ENCODE data around the gene PTPRE.

The PTPRE gene

GRCh38 chr10:128028508-128029289 is 121.8 kb downstream of the PTPRE start:
- H3K27me3 Mint-ChIP-seq (ENCODE audit: low read depth) = no peaks in the 10 kb centered on the region
- H3K4me1 Mint-ChIP-seq (ENCODE audit: low read depth) = peaks cover 4% of the 10 kb centered on the region
- no peak overlapping the region for H3K27ac Mint-ChIP-seq

GRCh38 chr10:128029290-128029651 is 122.4 kb downstream of the PTPRE start:
- H3K36me3 Mint-ChIP-seq (ENCODE audit: low read depth) = no peaks in the 10 kb centered on the region
- H3K27ac Mint-ChIP-seq = no peak overlapping the region
- peaks cover 4% of the 10 kb centered on the region for H3K4me1 Mint-ChIP-seq (ENCODE audit: low read depth)
- DNase-seq (ENCODE audit: low spot score) = no peak
- no peaks in the 10 kb centered on the region for H3K9me3 Mint-ChIP-seq
- H3K4me3 Mint-ChIP-seq = no peak overlapping the region
- H3K27me3 Mint-ChIP-seq (ENCODE audit: low read depth) = no peaks in the 10 kb centered on the region

More at GRCh38 chr10:128028508-128029289, 121.8 kb downstream of the PTPRE start:
- H3K36me3 Mint-ChIP-seq (ENCODE audit: low read depth) = no peaks in the 10 kb centered on the region
- no peak overlapping the region for H3K4me3 Mint-ChIP-seq
- H3K9me3 Mint-ChIP-seq = no peaks in the 10 kb centered on the region
- no peak for DNase-seq (ENCODE audit: low spot score)

- Mint-ChIP-seq H3K27me3 (ENCODE audit: low read depth) (no peaks in the 10 kb centered on the region), H3K27ac (no peak overlapping the region), H3K36me3 (ENCODE audit: low read depth) (no peaks in the 10 kb centered on the region), H3K9me3 (no peaks in the 10 kb centered on the region), H3K4me1 (ENCODE audit: low read depth) (peaks cover 4% of the 10 kb centered on the region), H3K4me3 (no peak overlapping the region)
- DNase-seq (ENCODE audit: low spot score) = no peak
Observed at GRCh38 chr10:128029731-128030369, 122.9 kb downstream of the PTPRE start.

- DNase-seq (ENCODE audit: low spot score) = no peak
- no peak overlapping the region for H3K4me3 Mint-ChIP-seq
- no peaks in the 10 kb centered on the region for H3K36me3 Mint-ChIP-seq (ENCODE audit: low read depth)
- peaks cover 3% of the 10 kb centered on the region for H3K27me3 Mint-ChIP-seq (ENCODE audit: low read depth)
- H3K9me3 Mint-ChIP-seq = no peaks in the 10 kb centered on the region
- H3K27ac Mint-ChIP-seq = no peak overlapping the region
- peaks cover 4% of the 10 kb centered on the region for H3K4me1 Mint-ChIP-seq (ENCODE audit: low read depth)
Observed at GRCh38 chr10:128030498-128031072, 123.7 kb downstream of the PTPRE start.

GRCh38 chr10:128031216-128031615 is 124.3 kb downstream of the PTPRE start:
- Mint-ChIP-seq H3K4me1 (ENCODE audit: low read depth) (peaks cover 4% of the 10 kb centered on the region), H3K36me3 (ENCODE audit: low read depth) (no peaks in the 10 kb centered on the region), H3K27me3 (ENCODE audit: low read depth) (peaks cover 5% of the 10 kb centered on the region), H3K4me3 (no peak overlapping the region), H3K27ac (no peak overlapping the region), H3K9me3 (no peaks in the 10 kb centered on the region)
- no peak for DNase-seq (ENCODE audit: low spot score)

GRCh38 chr10:128032466-128032865 is 125.6 kb downstream of the PTPRE start:
- Mint-ChIP-seq H3K27me3 (ENCODE audit: low read depth) (peaks cover 5% of the 10 kb centered on the region), H3K4me1 (ENCODE audit: low read depth) (no peaks in the 10 kb centered on the region), H3K4me3 (no peak overlapping the region), H3K36me3 (ENCODE audit: low read depth) (no peaks in the 10 kb centered on the region), H3K9me3 (no peaks in the 10 kb centered on the region), H3K27ac (no peak overlapping the region)
- no peak for DNase-seq (ENCODE audit: low spot score)

- Mint-ChIP-seq H3K27me3 (ENCODE audit: low read depth) (peaks cover 5% of the 10 kb centered on the region), H3K27ac (no peak overlapping the region), H3K9me3 (no peaks in the 10 kb centered on the region), H3K36me3 (ENCODE audit: low read depth) (no peaks in the 10 kb centered on the region), H3K4me3 (no peak overlapping the region), H3K4me1 (ENCODE audit: low read depth) (no peaks in the 10 kb centered on the region)
- DNase-seq (ENCODE audit: low spot score) = peak; percentile 41
Observed at GRCh38 chr10:128035557-128035973, 128.7 kb downstream of the PTPRE start.

- no peaks in the 10 kb centered on the region for H3K36me3 Mint-ChIP-seq (ENCODE audit: low read depth)
- H3K4me1 Mint-ChIP-seq (ENCODE audit: low read depth) = no peaks in the 10 kb centered on the region
- peaks cover 5% of the 10 kb centered on the region for H3K27me3 Mint-ChIP-seq (ENCODE audit: low read depth)
- H3K27ac Mint-ChIP-seq = no peak overlapping the region
- no peak for DNase-seq (ENCODE audit: low spot score)
- no peaks in the 10 kb centered on the region for H3K9me3 Mint-ChIP-seq
- no peak overlapping the region for H3K4me3 Mint-ChIP-seq
Observed at GRCh38 chr10:128036011-128036615, 129.2 kb downstream of the PTPRE start.

GRCh38 chr10:128036746-128037543 is 130.0 kb downstream of the PTPRE start:
- H3K9me3 Mint-ChIP-seq = no peaks in the 10 kb centered on the region
- no peak for DNase-seq (ENCODE audit: low spot score)
- H3K36me3 Mint-ChIP-seq (ENCODE audit: low read depth) = no peaks in the 10 kb centered on the region
- no peak overlapping the region for H3K27ac Mint-ChIP-seq
- no peaks in the 10 kb centered on the region for H3K4me1 Mint-ChIP-seq (ENCODE audit: low read depth)
- peaks cover 5% of the 10 kb centered on the region for H3K27me3 Mint-ChIP-seq (ENCODE audit: low read depth)
- H3K4me3 Mint-ChIP-seq = no peak overlapping the region

- H3K36me3 Mint-ChIP-seq (ENCODE audit: low read depth) = no peaks in the 10 kb centered on the region
- H3K4me3 Mint-ChIP-seq = no peak overlapping the region
- H3K9me3 Mint-ChIP-seq = no peaks in the 10 kb centered on the region
- H3K4me1 Mint-ChIP-seq (ENCODE audit: low read depth) = no peaks in the 10 kb centered on the region
- no peak for DNase-seq (ENCODE audit: low spot score)
- H3K27ac Mint-ChIP-seq = no peak overlapping the region
- H3K27me3 Mint-ChIP-seq (ENCODE audit: low read depth) = peaks cover 5% of the 10 kb centered on the region
Observed at GRCh38 chr10:128040096-128040495, 133.2 kb downstream of the PTPRE start.

- no peak for DNase-seq (ENCODE audit: low spot score)
- no peaks in the 10 kb centered on the region for H3K9me3 Mint-ChIP-seq
- no peaks in the 10 kb centered on the region for H3K36me3 Mint-ChIP-seq (ENCODE audit: low read depth)
- H3K4me3 Mint-ChIP-seq = no peak overlapping the region
- H3K27ac Mint-ChIP-seq = no peak overlapping the region
- H3K27me3 Mint-ChIP-seq (ENCODE audit: low read depth) = peaks cover under 1% of the 10 kb centered on the region
- H3K4me1 Mint-ChIP-seq (ENCODE audit: low read depth) = no peaks in the 10 kb centered on the region
Observed at GRCh38 chr10:128040681-128041080, 133.8 kb downstream of the PTPRE start.

- no peak for DNase-seq (ENCODE audit: low spot score)
- no peak overlapping the region for H3K27ac Mint-ChIP-seq
- H3K9me3 Mint-ChIP-seq = no peaks in the 10 kb centered on the region
- no peaks in the 10 kb centered on the region for H3K36me3 Mint-ChIP-seq (ENCODE audit: low read depth)
- H3K27me3 Mint-ChIP-seq (ENCODE audit: low read depth) = no peaks in the 10 kb centered on the region
- no peak overlapping the region for H3K4me3 Mint-ChIP-seq
- peaks cover 6% of the 10 kb centered on the region for H3K4me1 Mint-ChIP-seq (ENCODE audit: low read depth)
Observed at GRCh38 chr10:128042131-128042610, 135.3 kb downstream of the PTPRE start.

GRCh38 chr10:128043259-128044045 is 136.5 kb downstream of the PTPRE start:
- Mint-ChIP-seq H3K9me3 (no peaks in the 10 kb centered on the region), H3K27me3 (ENCODE audit: low read depth) (no peaks in the 10 kb centered on the region), H3K4me1 (ENCODE audit: low read depth) (peaks cover 13% of the 10 kb centered on the region), H3K4me3 (no peak overlapping the region), H3K36me3 (ENCODE audit: low read depth) (peaks cover 1% of the 10 kb centered on the region), H3K27ac (no peak overlapping the region)
- no peak for DNase-seq (ENCODE audit: low spot score)

All from T-helper 2 cell treated with Interferon-gamma antibody and Interleukin-4, amounts not matched to agents 5 μg/mL and 100 μg/mL, for 36 hours (primary cell).